Stimulated activated CD8-positive, alpha-beta memory T cell treated with anti-CD3 and anti-CD28 coated beads, Interleukin-2, amount 100 ng/mL, for 1 hour (primary cell): ENCODE measurements around the gene SEZ6L.
A peak's percentile ranks its signal among the peaks of the same experiment; 100 is the strongest.
"Not testable (repeated sequence)": the region's sequence is repeated elsewhere in the genome, so short reads cannot be mapped to it uniquely, and the experiment has no call there.

Source experiments
- DNase-seq, 2 donors: peaks; one replicate each; pipeline ENCODE4 v3.0.0-alpha.2; 2020; ENCODE audit warnings: low read depth in 2 of 2

SEZ6L gene

GRCh38 chr22:26383968-26384556, 214.8 kb downstream of the SEZ6L start:
- DNase-seq: no peak

- no peak for DNase-seq
These were observed 215.9 kb downstream of the SEZ6L start for GRCh38 chr22:26385164-26385563.

- no peak for DNase-seq
These were observed 219.9 kb downstream of the SEZ6L start for GRCh38 chr22:26389125-26389524.

GRCh38 chr22:26391091-26391490, 221.8 kb downstream of the SEZ6L start:
- no peak for DNase-seq

GRCh38 chr22:26391623-26392022, 222.4 kb downstream of the SEZ6L start:
- DNase-seq: no peak

GRCh38 chr22:26393929-26394328, 224.7 kb downstream of the SEZ6L start:
- no peak for DNase-seq

- DNase-seq: no peak
These were observed 225.5 kb downstream of the SEZ6L start for GRCh38 chr22:26394777-26395176.

- no peak for DNase-seq
These were observed 226.7 kb downstream of the SEZ6L start for GRCh38 chr22:26395926-26396325.

- peak in 1 of 2 donors; percentile 35 for DNase-seq
These were observed 229.5 kb downstream of the SEZ6L start for GRCh38 chr22:26398741-26399153.

GRCh38 chr22:26399289-26399688, 230.0 kb downstream of the SEZ6L start:
- DNase-seq: no peak

GRCh38 chr22:26401726-26402125, 232.5 kb downstream of the SEZ6L start:
- DNase-seq: no peak

- DNase-seq: no peak
These were observed 235.7 kb downstream of the SEZ6L start for GRCh38 chr22:26404851-26405421.

GRCh38 chr22:26406118-26406517, 236.9 kb downstream of the SEZ6L start:
- DNase-seq: no peak

GRCh38 chr22:26408562-26409220, 239.4 kb downstream of the SEZ6L start:
- not testable (repeated sequence) for DNase-seq

GRCh38 chr22:26409719-26410335, 240.6 kb downstream of the SEZ6L start:
- DNase-seq: no peak

- no peak for DNase-seq
These were observed 241.1 kb downstream of the SEZ6L start for GRCh38 chr22:26410386-26410785.

GRCh38 chr22:26414347-26414746, 245.1 kb downstream of the SEZ6L start:
- DNase-seq: no peak

GRCh38 chr22:26416256-26416655, 247.0 kb downstream of the SEZ6L start:
- DNase-seq: no peak

GRCh38 chr22:26416670-26417276, 247.5 kb downstream of the SEZ6L start:
- DNase-seq: no peak

GRCh38 chr22:26417406-26417805, 248.1 kb downstream of the SEZ6L start:
- no peak for DNase-seq

- no peak for DNase-seq
These were observed 249.4 kb downstream of the SEZ6L start for GRCh38 chr22:26418620-26419019.

GRCh38 chr22:26426924-26427323, 257.7 kb downstream of the SEZ6L start:
- DNase-seq: no peak
